IMR-90 (cell line): Measurements from ENCODE around the gene ISCA2.

Experiments used
- BHLHE40 ChIP-seq: fragments of 150-350 bp; IDR thresholded peaks from 2 replicates; pipeline ENCODE4 v1.6.1; 2016; ENCODE audit warnings: mild to moderate bottlenecking, low read depth, low read length
- CHD1 ChIP-seq: IDR thresholded peaks from 2 replicates; pipeline ENCODE4 v1.6.1; 2012; ENCODE audit warnings: low read depth, low read length, improper control_type of control experiment
- MAZ ChIP-seq: IDR thresholded peaks from 2 replicates; pipeline ENCODE4 v1.6.1; 2012; ENCODE audit warnings: low read depth, mild to moderate bottlenecking, low read length, improper control_type of control experiment, moderate library complexity, borderline replicate concordance
- POLR2A ChIP-seq: IDR thresholded peaks from 2 replicates; pipeline ENCODE4 v1.6.1; 2012; ENCODE audit warnings: mild to moderate bottlenecking, low read depth, low read length
- RAD21 ChIP-seq: IDR thresholded peaks from 2 replicates; pipeline ENCODE4 v1.6.1; 2012; ENCODE audit warnings: low read length, improper control_type of control experiment
- RCOR1 ChIP-seq: IDR thresholded peaks from 2 replicates; pipeline ENCODE4 v1.6.1; 2012; ENCODE audit warnings: mild to moderate bottlenecking, low read length, improper control_type of control experiment; ENCODE audit not compliant: insufficient replicate concordance
- RFX5 ChIP-seq: IDR thresholded peaks from 2 replicates; pipeline ENCODE4 v1.8.0; 2012; ENCODE audit warnings: low read depth, mild to moderate bottlenecking, low read length, moderate library complexity
- SMC3 ChIP-seq: fragments of 150-350 bp; IDR thresholded peaks from 2 replicates; pipeline ENCODE4 v1.6.1; 2016; ENCODE audit warnings: low read depth, mild to moderate bottlenecking, antibody characterized with exemption, low read length, moderate library complexity
- TF ChIP-seq, protein P1 (sequence below): conservative IDR thresholded peaks from 2 replicates; pipeline ENCODE4 v1.5.1; 2012; ENCODE audit warnings: mild to moderate bottlenecking, low read depth, low read length, improper control_type of control experiment

DNA sequence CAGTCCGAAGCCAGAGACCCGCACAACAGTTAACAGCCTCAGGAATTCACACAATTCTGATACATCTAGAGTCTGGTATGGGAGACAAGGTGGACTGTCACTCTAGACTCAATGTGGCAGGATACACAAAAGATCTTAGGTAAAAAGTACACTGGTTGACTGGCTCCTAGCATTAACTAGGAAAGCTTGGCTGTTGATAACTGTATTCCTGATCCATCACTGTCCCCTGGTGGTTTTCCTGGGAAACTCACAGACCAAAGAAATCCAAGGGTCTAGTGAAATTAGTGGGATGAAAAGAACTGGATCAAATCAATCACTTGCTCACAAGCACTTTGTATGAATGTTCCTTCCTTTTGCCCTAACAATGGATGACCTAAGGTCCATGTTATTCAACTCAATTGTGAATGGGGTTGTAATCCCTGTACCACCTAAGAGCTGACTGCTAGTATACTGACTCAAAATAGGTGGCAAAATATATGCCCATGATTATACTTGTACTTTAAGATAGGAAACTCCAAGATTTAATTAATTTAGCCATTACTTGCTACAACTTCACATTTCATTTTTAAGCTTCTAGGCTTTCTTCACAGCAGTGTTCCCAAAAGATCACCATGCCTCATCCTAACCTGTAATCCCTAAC, 14.4 kb upstream of the ISCA2 start:
- TF ChIP-seq, protein P1, sequence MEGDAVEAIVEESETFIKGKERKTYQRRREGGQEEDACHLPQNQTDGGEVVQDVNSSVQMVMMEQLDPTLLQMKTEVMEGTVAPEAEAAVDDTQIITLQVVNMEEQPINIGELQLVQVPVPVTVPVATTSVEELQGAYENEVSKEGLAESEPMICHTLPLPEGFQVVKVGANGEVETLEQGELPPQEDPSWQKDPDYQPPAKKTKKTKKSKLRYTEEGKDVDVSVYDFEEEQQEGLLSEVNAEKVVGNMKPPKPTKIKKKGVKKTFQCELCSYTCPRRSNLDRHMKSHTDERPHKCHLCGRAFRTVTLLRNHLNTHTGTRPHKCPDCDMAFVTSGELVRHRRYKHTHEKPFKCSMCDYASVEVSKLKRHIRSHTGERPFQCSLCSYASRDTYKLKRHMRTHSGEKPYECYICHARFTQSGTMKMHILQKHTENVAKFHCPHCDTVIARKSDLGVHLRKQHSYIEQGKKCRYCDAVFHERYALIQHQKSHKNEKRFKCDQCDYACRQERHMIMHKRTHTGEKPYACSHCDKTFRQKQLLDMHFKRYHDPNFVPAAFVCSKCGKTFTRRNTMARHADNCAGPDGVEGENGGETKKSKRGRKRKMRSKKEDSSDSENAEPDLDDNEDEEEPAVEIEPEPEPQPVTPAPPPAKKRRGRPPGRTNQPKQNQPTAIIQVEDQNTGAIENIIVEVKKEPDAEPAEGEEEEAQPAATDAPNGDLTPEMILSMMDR, result peak; percentile 93
- TF ChIP-seq POLR2A, result no peak
- TF ChIP-seq CHD1, result no peak
- TF ChIP-seq RCOR1, result no peak
- peak; percentile 93 for TF ChIP-seq SMC3
- no peak for TF ChIP-seq BHLHE40
- TF ChIP-seq MAZ, result no peak
- TF ChIP-seq RAD21, result peak; percentile 95
- no peak for TF ChIP-seq RFX5
